IgD-negative memory B cell (primary cell): ENCODE data around the gene MRPS35. TPM values are rescaled to one million over a fixed set of nuclear protein-coding genes. Genes with fewer than 3 reads are reported as not detected.

Source experiments
- H3K27ac Mint-ChIP-seq, 3 donors: one replicate each; pipeline ENCODE4 v1.8.0; 2020 to 2022; ENCODE audit warnings: mild to moderate bottlenecking in 3 of 3, mixed read lengths in 3 of 3, moderate library complexity in 1 of 3
- H3K27me3 Mint-ChIP-seq: one replicate; pipeline ENCODE4 v1.8.0; 2021; ENCODE audit warnings: mixed read lengths
- H3K36me3 Mint-ChIP-seq: one replicate; pipeline ENCODE4 v1.8.0; 2020; ENCODE audit warnings: mild to moderate bottlenecking, mixed read lengths
- H3K4me1 Mint-ChIP-seq, 3 donors: one replicate each; pipeline ENCODE4 v1.8.0; 2020 to 2022; ENCODE audit warnings: mixed read lengths in 3 of 3, mild to moderate bottlenecking in 1 of 3
- H3K4me3 Mint-ChIP-seq, 4 donors: one replicate each; pipeline ENCODE4 v1.8.0; 2020 to 2022; ENCODE audit warnings: mild to moderate bottlenecking in 4 of 4, mixed read lengths in 4 of 4, moderate library complexity in 3 of 4
- H3K9me3 Mint-ChIP-seq, 3 donors: one replicate each; pipeline ENCODE4 v1.8.0; 2020 to 2021; ENCODE audit warnings: mixed read lengths in 3 of 3, mild to moderate bottlenecking in 1 of 3
- polyA plus RNA-seq: library from polyadenylated mRNA; unstranded; fragments of 300-500 nt; fragmentation: Illumina TruSeq; gene quantifications from one replicate; pipeline ENCODE4 v1.2.3, GENCODE V29; 2021

The MRPS35 gene
- polyA plus RNA-seq, 1 donor from 2014 or later = 63.3 TPM

DNA sequence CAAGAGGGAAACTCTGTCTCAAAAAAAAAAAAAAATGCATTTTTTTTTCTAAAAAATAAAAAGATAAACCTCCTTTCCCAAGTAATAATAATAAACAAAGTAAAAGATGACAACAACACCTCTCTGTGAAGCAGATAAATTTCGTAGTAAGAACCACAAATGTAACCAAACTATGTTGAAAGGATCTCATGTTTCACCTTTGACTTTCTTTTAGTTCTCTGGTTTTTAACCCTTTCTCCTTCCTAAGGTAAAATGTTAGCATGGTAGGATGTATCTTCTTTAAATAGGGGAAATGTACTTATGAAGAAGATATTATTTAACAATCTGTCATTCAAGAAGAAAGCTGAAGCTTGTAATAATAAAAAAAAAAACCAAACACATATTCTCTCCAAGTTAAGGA is 67.6 kb downstream of the MRPS35 start:
- Mint-ChIP-seq H3K27me3 (no peaks in the 10 kb centered on the region), H3K36me3 (peaks cover 5% of the 10 kb centered on the region), H3K4me3 (peak overlapping the region in 1 of 4 donors; percentile 87), H3K9me3 (no peaks in the 10 kb centered on the region), H3K4me1 (peaks cover 11 to 23% (median 22%) of the 10 kb centered on the region in 3 donors), H3K27ac (no peak overlapping the region)

DNA sequence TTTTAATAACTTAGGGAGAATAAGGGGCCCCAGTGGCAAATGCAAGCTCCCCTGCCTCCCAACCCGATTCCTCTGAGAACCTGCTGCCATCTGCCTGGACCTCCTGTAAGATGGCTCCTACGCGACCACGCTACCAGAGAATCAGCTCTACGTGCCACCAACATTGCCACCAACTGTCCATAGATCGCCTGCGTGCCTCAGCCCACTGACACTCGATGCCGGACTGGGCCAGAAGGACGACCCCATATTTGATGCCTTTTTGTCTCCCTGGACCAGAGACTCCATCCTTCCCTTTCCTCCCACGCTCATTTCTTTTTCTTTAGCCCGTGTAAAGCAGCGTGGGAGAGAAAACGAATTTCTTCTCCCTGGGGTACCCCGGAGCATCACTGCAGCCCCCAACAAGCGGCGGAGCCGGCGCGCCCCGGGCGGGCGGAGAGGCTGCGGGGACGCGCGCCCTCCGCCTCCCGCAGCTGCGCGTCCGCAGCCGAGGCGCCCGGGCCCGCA is 68.8 kb downstream of the MRPS35 start:
- H3K4me3 Mint-ChIP-seq = peak overlapping the region; percentile 83 to 95 (median 90)
- no peaks in the 10 kb centered on the region for H3K27me3 Mint-ChIP-seq
- H3K9me3 Mint-ChIP-seq = no peaks in the 10 kb centered on the region
- peaks cover 17 to 26% (median 25%) of the 10 kb centered on the region in 3 donors for H3K4me1 Mint-ChIP-seq
- peaks cover 6% of the 10 kb centered on the region for H3K36me3 Mint-ChIP-seq
- peak overlapping the region; percentile 1 to 91 (median 57) for H3K27ac Mint-ChIP-seq

DNA sequence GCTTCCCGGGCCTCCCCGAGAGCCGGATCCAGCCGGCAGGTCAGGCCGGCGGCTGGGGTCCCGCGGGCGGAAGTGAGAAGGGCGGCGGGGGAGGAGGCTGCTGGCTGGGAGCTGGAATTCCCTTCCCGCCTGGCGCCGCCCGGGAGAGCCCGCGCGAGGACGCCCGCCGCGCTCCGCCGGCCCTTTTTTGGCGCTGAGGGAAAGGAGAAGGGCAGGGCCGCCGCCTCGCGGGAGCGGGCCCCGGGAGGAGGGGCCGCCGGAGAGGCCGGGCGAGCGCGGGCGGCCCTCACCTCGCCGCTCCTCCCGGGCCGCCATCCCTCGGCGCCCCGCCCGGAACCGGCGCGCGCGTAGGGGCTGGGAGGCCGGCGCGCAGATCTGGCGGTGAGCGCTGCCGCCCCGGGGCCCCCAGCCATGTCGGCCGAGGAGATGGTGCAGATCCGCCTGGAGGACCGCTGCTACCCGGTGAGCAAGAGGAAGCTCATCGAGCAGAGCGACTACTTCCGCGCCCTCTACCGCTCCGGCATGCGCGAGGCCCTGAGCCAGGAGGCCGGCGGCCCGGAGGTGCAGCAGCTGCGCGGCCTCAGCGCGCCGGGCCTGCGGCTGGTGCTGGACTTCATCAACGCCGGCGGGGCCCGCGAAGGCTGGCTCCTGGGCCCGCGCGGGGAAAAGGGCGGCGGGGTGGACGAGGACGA is 69.4 kb downstream of the MRPS35 start, which contains the start of the genes KLHL42 and MANSC4:
Gene KLHL42, plus strand, starts transcription at position 314 of the 692 bp plus-strand sequence. Its CDS starts 98 bp downstream, at position 412.
Gene MANSC4, minus strand, starts transcription at position 317 of the 692 bp plus-strand sequence. CDS start 8,960 bp downstream, outside the sequence.
- Mint-ChIP-seq H3K4me1 (peaks cover 17 to 28% (median 27%) of the 10 kb centered on the region in 3 donors), H3K36me3 (peaks cover 8% of the 10 kb centered on the region), H3K27me3 (no peaks in the 10 kb centered on the region), H3K4me3 (peak within 1 kb of the TSS; percentile 83 to 95 (median 90)), H3K9me3 (no peaks in the 10 kb centered on the region), H3K27ac (peak within 1 kb of the TSS; percentile 1 to 91 (median 62))

DNA sequence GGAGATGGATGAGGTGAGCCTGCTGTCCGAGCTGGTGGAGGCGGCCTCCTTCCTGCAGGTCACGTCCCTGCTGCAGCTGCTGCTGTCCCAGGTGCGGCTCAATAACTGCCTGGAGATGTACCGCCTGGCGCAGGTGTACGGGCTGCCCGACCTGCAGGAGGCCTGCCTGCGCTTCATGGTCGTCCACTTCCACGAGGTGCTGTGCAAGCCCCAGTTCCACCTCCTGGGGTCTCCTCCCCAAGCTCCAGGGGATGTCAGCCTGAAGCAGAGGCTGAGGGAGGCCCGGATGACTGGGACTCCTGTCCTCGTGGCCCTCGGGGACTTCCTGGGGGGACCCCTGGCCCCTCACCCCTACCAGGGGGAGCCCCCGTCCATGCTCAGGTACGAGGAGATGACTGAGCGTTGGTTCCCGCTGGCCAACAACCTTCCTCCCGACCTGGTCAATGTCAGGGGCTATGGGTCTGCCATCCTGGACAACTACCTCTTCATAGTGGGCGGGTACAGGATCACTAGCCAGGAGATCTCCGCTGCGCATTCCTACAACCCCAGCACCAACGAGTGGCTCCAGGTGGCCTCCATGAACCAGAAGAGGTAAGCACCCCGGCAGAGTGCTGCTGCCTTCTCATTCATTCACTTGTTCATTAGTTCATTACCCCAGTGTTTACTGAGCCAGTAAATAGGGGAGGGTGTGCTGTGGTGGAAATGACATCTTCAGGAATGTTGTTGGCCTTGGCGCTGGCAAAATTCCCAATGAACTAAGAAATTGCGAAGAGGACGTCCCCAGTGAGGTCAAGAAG is 70.2 kb downstream of the MRPS35 start:
- H3K4me1 Mint-ChIP-seq = peaks cover 17 to 30% (median 30%) of the 10 kb centered on the region in 3 donors
- no peaks in the 10 kb centered on the region for H3K9me3 Mint-ChIP-seq
- H3K27me3 Mint-ChIP-seq = no peaks in the 10 kb centered on the region
- H3K4me3 Mint-ChIP-seq = peak overlapping the region; percentile 81 to 92 (median 87)
- H3K27ac Mint-ChIP-seq = peak overlapping the region in 1 of 3 donors; percentile 62
- H3K36me3 Mint-ChIP-seq = peaks cover 8% of the 10 kb centered on the region

DNA sequence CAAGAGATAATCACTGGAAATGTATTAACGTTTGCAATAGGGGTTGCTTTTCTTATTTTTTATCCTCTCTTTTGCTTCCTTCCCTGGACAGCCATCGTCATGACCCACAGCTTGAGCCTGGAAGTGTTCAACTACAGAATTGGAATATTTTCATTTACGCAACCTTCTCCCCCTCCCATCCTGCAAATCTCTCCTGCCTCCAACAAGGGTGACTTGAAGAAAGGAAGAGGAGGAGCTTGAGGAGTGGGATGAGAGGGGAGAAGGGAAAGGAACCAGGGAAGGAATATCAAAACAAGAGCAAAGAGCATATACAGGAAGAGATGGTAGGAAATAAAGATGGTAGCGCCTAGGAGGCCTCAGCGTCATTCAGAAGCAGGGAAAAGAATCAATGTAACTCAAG is 71.0 kb downstream of the MRPS35 start:
- peaks cover 17 to 36% (median 33%) of the 10 kb centered on the region in 3 donors for H3K4me1 Mint-ChIP-seq
- peak overlapping the region in 3 of 4 donors; percentile 63 to 83 (median 81) for H3K4me3 Mint-ChIP-seq
- H3K27ac Mint-ChIP-seq = peak overlapping the region in 2 of 3 donors; percentile 31 to 62
- H3K9me3 Mint-ChIP-seq = no peaks in the 10 kb centered on the region
- peaks cover 8% of the 10 kb centered on the region for H3K36me3 Mint-ChIP-seq
- no peaks in the 10 kb centered on the region for H3K27me3 Mint-ChIP-seq

DNA sequence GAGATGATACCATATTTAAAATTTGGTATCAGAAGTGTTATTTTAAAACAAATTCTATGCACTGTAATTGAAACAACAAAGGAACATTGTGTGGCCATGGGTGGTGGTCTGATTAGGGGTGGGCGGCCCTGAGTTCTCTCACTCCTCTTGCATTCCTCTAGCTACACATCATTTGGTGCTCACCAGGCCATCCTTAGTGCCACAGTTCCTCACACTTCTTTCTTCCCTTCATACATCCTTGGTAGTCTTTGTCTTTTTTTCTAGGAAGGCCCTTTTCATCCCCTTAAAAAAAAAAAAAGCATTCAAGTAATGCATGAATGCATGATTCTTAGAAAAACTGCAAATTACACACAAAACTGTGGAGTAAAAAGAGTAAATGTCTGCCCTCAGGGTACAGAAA is 71.8 kb downstream of the MRPS35 start:
- H3K9me3 Mint-ChIP-seq = no peaks in the 10 kb centered on the region
- H3K27ac Mint-ChIP-seq = peak overlapping the region in 1 of 3 donors; percentile 43
- H3K27me3 Mint-ChIP-seq = no peaks in the 10 kb centered on the region
- peaks cover 7% of the 10 kb centered on the region for H3K36me3 Mint-ChIP-seq
- H3K4me3 Mint-ChIP-seq = peak overlapping the region in 3 of 4 donors; percentile 38 to 81 (median 63)
- peaks cover 18 to 36% (median 33%) of the 10 kb centered on the region in 3 donors for H3K4me1 Mint-ChIP-seq

DNA sequence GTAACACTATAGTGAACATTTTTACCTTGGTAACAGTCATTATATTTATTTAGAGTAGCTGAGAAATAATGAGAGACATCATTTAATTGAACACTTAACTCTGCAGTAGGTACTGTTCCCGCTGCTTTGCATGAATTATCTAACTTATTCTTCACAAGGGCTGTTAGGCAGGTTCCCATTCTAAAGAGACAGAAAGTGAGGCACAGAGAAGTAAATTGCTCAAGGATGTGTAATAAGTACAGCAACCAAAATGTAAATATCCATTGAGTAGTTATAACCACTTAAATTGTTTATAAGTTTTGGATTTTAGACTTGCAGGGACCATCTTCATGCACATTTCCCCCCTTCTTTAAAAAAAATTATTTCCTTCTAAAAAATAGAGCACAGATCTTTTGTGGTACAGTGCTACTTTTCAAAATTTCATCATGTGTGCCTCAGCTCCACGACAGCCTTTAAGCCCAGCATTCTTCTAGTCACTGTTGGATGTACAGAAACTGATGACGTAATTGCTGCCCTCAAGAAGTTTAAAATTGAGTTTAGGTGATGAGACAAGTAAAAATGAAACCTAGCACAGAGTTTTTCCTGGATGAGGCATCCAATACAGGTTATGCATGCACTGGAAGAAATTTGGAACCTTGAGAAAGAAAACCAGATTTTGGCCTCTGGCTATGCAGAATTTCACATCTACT is 75.4 kb downstream of the MRPS35 start:
- H3K27me3 Mint-ChIP-seq = no peaks in the 10 kb centered on the region
- H3K9me3 Mint-ChIP-seq = no peaks in the 10 kb centered on the region
- H3K4me1 Mint-ChIP-seq = peaks cover 14 to 36% (median 27%) of the 10 kb centered on the region in 3 donors
- H3K4me3 Mint-ChIP-seq = no peak overlapping the region
- H3K27ac Mint-ChIP-seq = no peak overlapping the region
- H3K36me3 Mint-ChIP-seq = peaks cover 13% of the 10 kb centered on the region

DNA sequence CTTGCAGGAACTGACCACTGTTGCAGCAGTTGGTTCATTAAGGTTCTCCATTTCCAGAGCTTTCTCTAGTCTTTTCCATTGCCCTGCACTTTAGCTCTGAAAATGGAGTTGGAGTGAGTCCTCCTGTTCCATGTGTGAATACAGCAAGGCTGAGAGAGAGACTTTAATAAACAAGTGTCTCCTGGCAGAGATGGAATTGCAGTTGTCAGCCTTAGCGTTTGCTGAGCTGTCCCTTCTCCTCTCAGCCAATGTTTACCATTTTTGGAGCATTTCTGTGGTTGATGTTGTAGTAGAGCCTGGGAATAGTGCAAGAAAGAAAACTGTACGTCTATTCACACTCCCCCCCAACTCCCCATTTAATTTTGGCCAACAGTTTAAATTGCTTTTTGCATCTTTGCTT is 76.9 kb downstream of the MRPS35 start:
- Mint-ChIP-seq H3K27me3 (no peaks in the 10 kb centered on the region), H3K9me3 (no peaks in the 10 kb centered on the region), H3K4me1 (peaks cover 12 to 22% (median 12%) of the 10 kb centered on the region in 3 donors), H3K36me3 (peaks cover 15% of the 10 kb centered on the region), H3K4me3 (no peak overlapping the region), H3K27ac (no peak overlapping the region)

DNA sequence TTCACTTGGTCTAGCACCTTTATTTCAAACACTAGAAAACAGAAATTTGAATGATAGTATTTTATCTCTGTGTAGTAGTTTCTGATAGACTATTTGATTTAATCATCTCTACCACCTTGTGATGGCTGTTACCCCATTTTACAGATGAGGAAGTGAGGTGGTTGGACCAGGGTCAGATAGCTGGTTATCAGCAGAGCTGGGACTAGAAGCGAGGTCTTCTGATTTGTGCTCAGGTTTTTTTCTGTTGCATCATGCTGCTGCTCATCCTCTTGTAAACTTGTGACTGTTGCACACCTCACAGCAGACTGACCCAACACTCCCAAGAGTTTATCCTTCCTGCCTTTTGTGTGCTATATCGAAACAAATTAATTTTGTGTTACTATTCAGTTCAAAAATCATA is 79.5 kb downstream of the MRPS35 start:
- H3K27me3 Mint-ChIP-seq = no peaks in the 10 kb centered on the region
- peaks cover 9% of the 10 kb centered on the region for H3K36me3 Mint-ChIP-seq
- no peaks in the 10 kb centered on the region for H3K9me3 Mint-ChIP-seq
- H3K4me1 Mint-ChIP-seq = peaks cover 3 to 14% (median 7%) of the 10 kb centered on the region in 3 donors
- H3K4me3 Mint-ChIP-seq = no peak overlapping the region
- H3K27ac Mint-ChIP-seq = peak overlapping the region in 1 of 3 donors; percentile 10

DNA sequence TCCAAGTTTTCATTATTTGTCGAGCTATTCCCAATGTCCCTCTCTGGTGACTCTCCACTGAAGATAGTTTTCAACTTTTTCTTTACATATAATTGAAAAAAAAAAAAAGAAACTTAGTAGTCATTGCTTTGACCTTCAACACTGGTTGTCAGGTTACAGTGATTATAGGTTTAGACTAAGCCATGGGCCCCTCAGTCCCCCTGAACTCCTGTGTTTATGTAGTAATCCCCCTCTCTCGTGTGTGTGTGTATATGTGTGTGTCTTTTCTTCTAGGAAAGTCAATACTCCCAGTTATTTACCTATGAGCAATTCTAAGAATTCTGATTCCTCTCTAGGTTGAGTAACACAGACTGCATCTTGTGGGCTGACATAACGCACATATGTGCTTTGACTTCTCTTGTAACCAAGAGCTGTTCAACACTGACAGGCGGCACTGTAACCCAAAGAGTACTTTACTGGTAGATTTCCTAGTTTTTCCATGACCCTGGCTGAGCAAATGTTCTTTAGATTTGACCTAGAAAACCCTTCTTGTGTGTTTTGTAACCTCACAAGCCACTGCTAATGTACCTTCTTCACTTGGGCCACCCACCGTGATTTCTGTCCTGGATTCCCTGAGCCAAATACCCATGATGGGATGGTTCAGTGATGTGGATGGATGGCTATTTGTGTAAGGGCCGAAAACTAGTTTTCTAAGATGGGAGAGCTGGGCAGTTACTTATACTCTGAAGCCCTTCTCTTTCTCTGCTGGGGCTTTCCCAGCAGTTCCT is 84.4 kb downstream of the MRPS35 start:
- Mint-ChIP-seq H3K27me3 (no peaks in the 10 kb centered on the region), H3K4me1 (peaks cover 0 to 3% (median 0%) of the 10 kb centered on the region in 3 donors), H3K9me3 (no peaks in the 10 kb centered on the region), H3K27ac (no peak overlapping the region), H3K36me3 (peaks cover 6% of the 10 kb centered on the region), H3K4me3 (no peak overlapping the region)

DNA sequence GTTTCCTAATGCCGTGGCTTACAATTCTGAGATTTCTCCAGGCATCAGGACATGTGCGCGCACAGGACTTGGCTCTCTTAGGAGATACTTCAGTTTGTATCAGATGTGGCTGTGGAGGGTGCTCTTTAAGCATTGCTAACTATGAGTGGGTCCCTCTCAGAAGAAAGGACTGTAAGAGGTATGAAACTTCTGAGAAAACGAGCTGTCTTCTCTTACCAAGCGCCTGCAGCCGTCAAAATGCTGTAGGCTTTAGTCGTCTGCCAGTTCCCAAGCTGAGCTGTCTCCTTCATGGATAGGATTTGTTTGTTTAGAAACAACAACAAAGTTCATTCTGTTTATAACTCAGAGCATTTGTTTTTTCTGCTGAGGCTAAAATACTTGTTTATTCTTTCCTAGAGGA is 85.5 kb downstream of the MRPS35 start:
- Mint-ChIP-seq H3K4me3 (no peak overlapping the region), H3K4me1 (peaks cover 0 to 3% (median 0%) of the 10 kb centered on the region in 3 donors), H3K27me3 (no peaks in the 10 kb centered on the region), H3K36me3 (peaks cover 6% of the 10 kb centered on the region), H3K27ac (no peak overlapping the region), H3K9me3 (no peaks in the 10 kb centered on the region)

DNA sequence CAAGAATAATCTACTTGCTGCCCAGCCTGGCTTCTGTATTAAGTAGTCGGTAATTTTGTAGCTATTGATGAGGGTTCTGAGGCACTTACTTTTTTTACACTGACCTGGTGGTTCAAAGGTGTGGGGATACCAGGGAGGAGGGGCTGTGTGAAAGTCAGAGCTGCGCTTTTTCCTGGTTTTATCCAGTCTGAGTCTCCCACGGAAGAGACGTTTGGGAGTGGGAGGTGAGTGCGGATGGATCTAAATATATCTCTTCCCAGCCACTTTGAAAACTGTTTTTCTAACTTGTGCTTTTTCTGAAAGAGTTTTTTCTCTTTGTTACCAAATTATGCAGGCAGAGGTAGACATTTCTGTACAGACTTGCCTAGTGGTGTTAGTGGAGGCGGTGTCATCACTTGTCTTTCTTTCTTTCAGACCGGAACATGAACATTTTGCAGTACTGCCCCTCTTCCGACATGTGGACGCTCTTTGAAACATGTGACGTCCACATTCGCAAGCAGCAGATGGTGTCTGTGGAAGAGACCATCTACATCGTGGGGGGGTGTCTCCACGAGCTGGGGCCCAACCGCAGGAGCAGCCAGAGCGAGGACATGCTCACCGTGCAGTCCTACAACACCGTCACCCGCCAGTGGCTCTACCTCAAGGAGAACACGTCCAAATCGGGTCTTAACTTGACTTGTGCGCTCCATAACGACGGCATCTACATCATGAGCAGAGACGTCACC is 86.8 kb downstream of the MRPS35 start:
- peaks cover 3% of the 10 kb centered on the region for H3K36me3 Mint-ChIP-seq
- peaks cover 0 to 5% (median 0%) of the 10 kb centered on the region in 3 donors for H3K4me1 Mint-ChIP-seq
- H3K27ac Mint-ChIP-seq = no peak overlapping the region
- H3K9me3 Mint-ChIP-seq = no peaks in the 10 kb centered on the region
- no peaks in the 10 kb centered on the region for H3K27me3 Mint-ChIP-seq
- H3K4me3 Mint-ChIP-seq = no peak overlapping the region

DNA sequence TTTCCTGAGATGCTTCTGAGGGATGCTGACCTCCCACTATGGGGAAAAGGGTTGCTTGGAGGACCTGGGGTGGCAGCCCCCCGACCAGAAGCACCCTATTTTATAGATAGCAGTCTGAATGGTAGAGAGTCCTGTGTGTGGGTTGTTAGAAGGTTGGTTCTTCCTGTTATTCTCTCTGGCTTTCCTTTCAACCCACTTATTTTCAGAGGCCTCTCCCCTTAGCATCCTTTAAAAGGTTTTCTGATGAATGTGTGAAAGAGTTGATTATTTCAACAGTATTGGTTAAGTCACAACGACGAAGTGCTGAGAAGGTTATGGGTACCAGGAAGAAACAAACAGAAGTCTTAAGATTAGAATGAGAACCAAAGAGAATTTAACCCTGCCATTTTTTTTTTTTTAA is 90.2 kb downstream of the MRPS35 start:
- Mint-ChIP-seq H3K27ac (no peak overlapping the region), H3K27me3 (peaks cover 1% of the 10 kb centered on the region), H3K9me3 (no peaks in the 10 kb centered on the region), H3K36me3 (peaks cover 3% of the 10 kb centered on the region), H3K4me3 (no peak overlapping the region), H3K4me1 (peaks cover 0 to 2% (median 2%) of the 10 kb centered on the region in 3 donors)
